KMS-11 (cell line): Measurements from ENCODE around the gene EML6.

Experiments used
- H2AFZ ChIP-seq: fragments of 200-600 bp; sonication (generic); 2 replicates; pipeline ENCODE4 v1.6.1; 2016; ENCODE audit warnings: antibody characterized with exemption, mixed run types, low read depth
- H3K27ac ChIP-seq: fragments of 200-600 bp; sonication (generic); 2 replicates; pipeline ENCODE4 v1.6.1; 2016; ENCODE audit warnings: mild to moderate bottlenecking, mixed run types
- H3K27me3 ChIP-seq: fragments of 200-600 bp; sonication (generic); 2 replicates; pipeline ENCODE4 v1.6.1; 2017; ENCODE audit warnings: mild to moderate bottlenecking, low read depth, mixed run types, moderate library complexity; ENCODE audit not compliant: insufficient read depth
- H3K36me3 ChIP-seq: fragments of 200-600 bp; sonication (generic); 2 replicates; pipeline ENCODE4 v1.6.1; 2017; ENCODE audit warnings: mild to moderate bottlenecking, mixed run types; ENCODE audit not compliant: insufficient read depth
- H3K4me1 ChIP-seq: fragments of 200-600 bp; sonication (generic); 2 replicates; pipeline ENCODE4 v1.6.1; 2016; ENCODE audit warnings: mild to moderate bottlenecking, low read depth, mixed run types; ENCODE audit not compliant: poor library complexity, severe bottlenecking
- H3K4me2 ChIP-seq: fragments of 200-600 bp; sonication (generic); 2 replicates; pipeline ENCODE4 v1.7.0; 2016; ENCODE audit warnings: mild to moderate bottlenecking, mixed run types
- H3K4me3 ChIP-seq: fragments of 200-600 bp; sonication (generic); IDR thresholded peaks from 2 replicates; pipeline ENCODE4 v1.6.1; 2017; ENCODE audit warnings: low read depth, low read length, mixed read lengths; ENCODE audit not compliant: insufficient read depth
- H3K79me2 ChIP-seq: fragments of 200-600 bp; sonication (generic); 2 replicates; pipeline ENCODE4 v1.6.1; 2016; ENCODE audit warnings: low read depth, mixed run types; ENCODE audit not compliant: insufficient read depth
- H3K9ac ChIP-seq: fragments of 200-600 bp; sonication (generic); 2 replicates; pipeline ENCODE4 v1.6.1; 2016; ENCODE audit warnings: mild to moderate bottlenecking, mixed run types
- H4K20me1 ChIP-seq: fragments of 200-600 bp; sonication (generic); 2 replicates; pipeline ENCODE4 v1.6.1; 2016; ENCODE audit warnings: mild to moderate bottlenecking, mixed run types; ENCODE audit not compliant: insufficient read depth
- TF ChIP-seq, protein P1 (sequence below): fragments of 200-600 bp; sonication (generic); conservative IDR thresholded peaks from 2 replicates; pipeline ENCODE4 v1.6.1; 2017; ENCODE audit warnings: low read depth, mild to moderate bottlenecking, antibody characterized with exemption, low read length, moderate library complexity, mixed read lengths

Gene EML6

GRCh38 chr2:54918647-54919280, 195.3 kb downstream of the EML6 start:
- Histone ChIP-seq H3K36me3 (no peaks in the 10 kb centered on the region), H4K20me1 (no peaks in the 10 kb centered on the region), H3K27ac (no peak overlapping the region), H3K4me1 (no peaks in the 10 kb centered on the region), H3K27me3 (no peaks in the 10 kb centered on the region), H3K4me3 (no peak overlapping the region), H3K4me2 (no peak overlapping the region), H3K9ac (no peak overlapping the region), H3K79me2 (no peaks in the 10 kb centered on the region), H2AFZ (no peak overlapping the region)
- TF ChIP-seq, protein P1, sequence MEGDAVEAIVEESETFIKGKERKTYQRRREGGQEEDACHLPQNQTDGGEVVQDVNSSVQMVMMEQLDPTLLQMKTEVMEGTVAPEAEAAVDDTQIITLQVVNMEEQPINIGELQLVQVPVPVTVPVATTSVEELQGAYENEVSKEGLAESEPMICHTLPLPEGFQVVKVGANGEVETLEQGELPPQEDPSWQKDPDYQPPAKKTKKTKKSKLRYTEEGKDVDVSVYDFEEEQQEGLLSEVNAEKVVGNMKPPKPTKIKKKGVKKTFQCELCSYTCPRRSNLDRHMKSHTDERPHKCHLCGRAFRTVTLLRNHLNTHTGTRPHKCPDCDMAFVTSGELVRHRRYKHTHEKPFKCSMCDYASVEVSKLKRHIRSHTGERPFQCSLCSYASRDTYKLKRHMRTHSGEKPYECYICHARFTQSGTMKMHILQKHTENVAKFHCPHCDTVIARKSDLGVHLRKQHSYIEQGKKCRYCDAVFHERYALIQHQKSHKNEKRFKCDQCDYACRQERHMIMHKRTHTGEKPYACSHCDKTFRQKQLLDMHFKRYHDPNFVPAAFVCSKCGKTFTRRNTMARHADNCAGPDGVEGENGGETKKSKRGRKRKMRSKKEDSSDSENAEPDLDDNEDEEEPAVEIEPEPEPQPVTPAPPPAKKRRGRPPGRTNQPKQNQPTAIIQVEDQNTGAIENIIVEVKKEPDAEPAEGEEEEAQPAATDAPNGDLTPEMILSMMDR: no peak

GRCh38 chr2:54920660-54921059, 197.2 kb downstream of the EML6 start:
- no peak overlapping the region for H3K27ac ChIP-seq
- no peaks in the 10 kb centered on the region for H3K36me3 ChIP-seq

DNA sequence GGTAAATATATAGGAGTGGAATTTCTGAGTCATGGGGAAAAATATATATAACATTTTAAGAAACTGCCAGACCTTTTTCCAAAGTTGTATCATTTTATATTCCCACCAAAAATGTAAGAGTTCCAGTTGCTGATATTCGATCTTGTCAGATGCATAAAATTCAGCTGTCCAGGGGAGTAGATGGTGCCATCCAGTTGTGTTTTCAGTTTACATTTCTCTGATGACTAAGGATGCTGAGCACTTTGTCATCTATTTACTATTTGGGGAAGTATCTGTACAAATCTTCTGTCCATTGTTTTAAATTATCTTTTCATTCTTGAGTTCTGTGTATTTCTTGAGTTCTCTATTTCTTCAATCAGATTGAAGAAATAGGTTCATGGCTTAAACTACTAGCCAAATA, 200.7 kb downstream of the EML6 start:
- no peak overlapping the region for H3K9ac ChIP-seq
- H3K4me3 ChIP-seq: no peak overlapping the region
- TF ChIP-seq, protein P1: no peak
- no peaks in the 10 kb centered on the region for H4K20me1 ChIP-seq
- no peak overlapping the region for H3K4me2 ChIP-seq
- H3K4me1 ChIP-seq: peaks cover under 1% of the 10 kb centered on the region
- no peak overlapping the region for H3K27ac ChIP-seq
- H3K27me3 ChIP-seq: no peaks in the 10 kb centered on the region
- H3K79me2 ChIP-seq: no peaks in the 10 kb centered on the region
- no peaks in the 10 kb centered on the region for H3K36me3 ChIP-seq
- no peak overlapping the region for H2AFZ ChIP-seq

More at GRCh38 chr2:54920660-54921059, 197.2 kb downstream of the EML6 start:
- Histone ChIP-seq H3K79me2 (no peaks in the 10 kb centered on the region), H3K4me2 (no peak overlapping the region), H3K4me1 (no peaks in the 10 kb centered on the region), H3K9ac (no peak overlapping the region), H2AFZ (no peak overlapping the region), H4K20me1 (no peaks in the 10 kb centered on the region), H3K4me3 (no peak overlapping the region), H3K27me3 (no peaks in the 10 kb centered on the region)
- TF ChIP-seq, protein P1: no peak

DNA sequence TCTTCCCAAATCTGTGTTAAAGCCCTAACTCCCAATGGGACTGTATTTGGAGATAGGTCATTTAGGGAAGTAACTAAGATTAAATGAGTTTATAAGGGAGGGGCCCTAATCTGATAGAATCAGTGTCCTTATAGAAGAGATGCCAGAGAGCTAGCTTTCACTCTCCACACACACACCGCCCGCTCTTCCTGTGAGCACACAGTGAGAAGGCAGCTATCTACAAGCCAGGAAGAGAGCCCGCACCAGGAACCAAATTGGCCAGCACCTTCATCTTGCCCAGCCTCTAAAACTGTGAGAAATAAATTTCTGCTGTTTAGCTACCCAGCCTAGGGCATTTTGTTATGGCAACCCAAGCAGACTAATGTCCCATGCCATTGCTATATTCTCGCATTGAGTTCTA, 201.6 kb downstream of the EML6 start:
- TF ChIP-seq, protein P1: no peak
- H3K79me2 ChIP-seq: no peaks in the 10 kb centered on the region
- no peaks in the 10 kb centered on the region for H3K27me3 ChIP-seq
- H3K4me2 ChIP-seq: no peak overlapping the region
- no peak overlapping the region for H2AFZ ChIP-seq
- no peak overlapping the region for H3K4me3 ChIP-seq
- peaks cover 10% of the 10 kb centered on the region for H3K4me1 ChIP-seq
- no peaks in the 10 kb centered on the region for H3K36me3 ChIP-seq
- H3K9ac ChIP-seq: no peak overlapping the region
- H3K27ac ChIP-seq: no peak overlapping the region
- H4K20me1 ChIP-seq: no peaks in the 10 kb centered on the region
